ENCODE measurements around the gene THSD7B.
"Not testable (repeated sequence)": the region's sequence is repeated elsewhere in the genome, so short reads cannot be mapped to it uniquely, and the experiment has no call there.

THSD7B gene

DNA sequence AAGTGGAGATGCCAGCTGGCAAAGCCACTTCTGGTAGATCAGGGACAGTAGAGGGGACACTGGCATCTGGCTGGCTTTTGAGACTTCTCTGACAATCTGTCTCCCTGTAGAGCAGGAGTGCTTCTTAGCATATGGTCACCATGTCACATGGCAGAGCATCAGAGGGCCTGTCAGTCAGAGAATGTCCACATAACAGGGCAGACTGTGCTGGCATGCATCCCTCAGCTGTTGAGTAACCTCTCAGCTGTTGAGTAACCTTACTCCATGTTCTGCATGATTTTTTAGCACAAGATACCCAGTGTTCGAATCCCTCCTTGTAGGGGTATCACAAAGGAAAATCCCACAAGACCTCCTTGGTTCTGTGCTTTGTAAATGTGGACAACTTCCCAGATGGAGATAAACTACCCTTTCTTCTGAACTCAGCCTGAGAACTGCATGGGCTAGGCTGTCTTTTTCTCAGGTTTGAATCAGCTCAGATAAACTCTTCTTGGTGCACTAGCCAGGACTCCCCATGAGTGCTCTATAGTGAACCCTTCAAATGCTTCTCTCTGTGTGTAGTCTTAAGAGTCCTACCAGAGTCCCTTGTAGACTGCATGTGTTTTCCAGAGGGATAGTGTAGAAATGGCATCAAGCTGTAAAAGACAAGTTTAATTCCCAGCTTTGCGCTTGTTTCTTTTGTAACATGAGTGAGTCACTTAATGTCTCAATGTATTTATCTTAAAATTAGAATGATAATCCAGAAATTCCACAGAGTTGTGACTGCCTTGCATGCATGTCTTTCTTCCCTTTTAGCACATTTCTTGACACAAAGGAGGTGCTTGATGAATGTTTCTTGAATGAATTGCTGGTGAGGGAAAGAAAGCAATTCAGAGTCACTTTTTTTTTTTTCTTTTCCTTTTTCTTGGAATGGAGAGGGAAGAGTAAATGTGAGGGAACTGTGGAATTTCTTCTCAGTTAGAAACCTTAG is 756.6 kb downstream of the THSD7B start:
- no peak overlapping the region for H3K4me3 ChIP-seq (ENCODE audit: low read depth, low read length)

DNA sequence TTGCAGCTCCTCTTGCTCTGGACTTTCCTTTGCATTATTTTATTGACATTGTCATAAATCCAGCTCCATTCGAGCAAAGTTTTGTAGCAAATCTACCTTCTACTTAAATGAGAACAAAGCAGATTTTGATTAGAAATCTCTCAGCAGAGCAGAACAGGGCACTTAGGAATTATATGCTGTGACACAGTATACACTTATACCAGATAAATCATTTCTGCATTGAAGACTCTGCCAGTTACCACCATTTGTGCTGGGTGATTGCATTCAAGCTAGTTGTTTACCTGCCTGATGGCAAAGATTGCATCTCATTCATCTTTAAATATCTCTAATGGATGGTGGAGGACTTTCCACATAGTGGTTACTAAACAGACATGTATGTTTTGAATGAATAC is 757.3 kb downstream of the THSD7B start:
- no peak overlapping the region for H3K4me3 ChIP-seq (ENCODE audit: low read depth, low read length)

DNA sequence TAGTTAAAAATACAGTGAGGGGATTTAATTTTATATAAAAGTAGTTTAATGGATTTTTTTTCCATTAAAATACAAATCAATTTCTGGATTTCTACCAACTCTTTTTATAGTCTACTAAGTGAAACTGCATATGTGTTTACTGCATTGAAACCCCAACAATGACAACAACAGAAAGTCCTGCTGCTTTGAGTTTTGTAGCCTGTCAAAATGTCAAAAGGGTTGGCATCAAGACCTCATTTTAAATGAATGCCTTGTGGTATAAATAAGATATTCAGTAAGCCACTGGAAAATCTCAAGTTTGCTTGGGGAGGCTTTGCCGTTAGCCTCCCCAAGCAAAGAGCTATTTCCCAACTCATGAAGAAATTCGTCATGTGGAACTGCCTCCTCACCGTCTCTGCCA is 758.6 kb downstream of the THSD7B start:
- H3K4me3 ChIP-seq (ENCODE audit: low read depth, low read length): no peak overlapping the region

DNA sequence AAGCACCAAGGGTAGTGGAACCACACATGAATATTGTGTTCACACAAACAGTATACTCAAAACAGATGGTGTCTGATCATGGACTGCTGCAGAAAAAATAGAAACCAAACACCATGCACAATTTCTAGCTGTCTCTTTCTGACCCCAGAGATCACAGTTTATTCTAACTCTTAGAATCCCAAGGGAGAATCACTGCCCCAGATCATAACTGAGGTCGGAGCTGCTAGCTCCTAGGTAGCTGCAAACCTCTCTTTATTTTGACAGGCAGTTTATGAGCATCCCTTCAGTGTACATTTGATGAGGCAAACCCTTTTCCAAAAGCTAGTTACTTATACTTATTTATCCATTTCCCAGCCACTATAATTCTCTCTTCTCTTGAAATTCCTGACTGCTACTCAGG is 759.8 kb downstream of the THSD7B start:
- H3K4me3 ChIP-seq (ENCODE audit: low read depth, low read length): no peak overlapping the region

DNA sequence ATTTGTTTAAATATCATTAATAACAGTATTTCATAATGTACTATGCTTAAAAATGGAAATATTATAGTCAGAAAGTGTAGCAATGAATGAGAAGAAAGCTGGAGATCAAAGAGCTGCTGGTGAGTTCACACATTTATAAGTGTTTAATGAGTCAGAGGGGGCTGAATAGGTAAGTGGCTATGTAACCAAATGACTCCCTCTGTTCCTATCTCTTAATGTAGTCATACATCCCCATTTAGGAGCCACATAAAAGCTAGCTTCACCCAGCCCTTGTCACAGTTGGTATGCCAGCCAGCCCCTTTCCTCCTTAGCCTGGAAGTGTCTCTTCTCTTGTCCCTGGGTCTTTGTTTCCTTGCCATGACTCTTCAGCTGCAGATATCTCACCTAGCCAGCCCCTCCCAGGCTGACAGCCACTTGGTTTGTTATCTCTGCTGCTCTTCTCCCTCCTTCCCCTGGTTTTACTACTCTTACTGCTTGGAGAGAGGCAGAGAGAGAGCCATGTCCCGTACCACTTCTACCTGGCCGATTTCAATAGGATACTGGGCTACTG is 760.4 kb downstream of the THSD7B start:
- no peak overlapping the region for H3K4me3 ChIP-seq (ENCODE audit: low read depth, low read length)

DNA sequence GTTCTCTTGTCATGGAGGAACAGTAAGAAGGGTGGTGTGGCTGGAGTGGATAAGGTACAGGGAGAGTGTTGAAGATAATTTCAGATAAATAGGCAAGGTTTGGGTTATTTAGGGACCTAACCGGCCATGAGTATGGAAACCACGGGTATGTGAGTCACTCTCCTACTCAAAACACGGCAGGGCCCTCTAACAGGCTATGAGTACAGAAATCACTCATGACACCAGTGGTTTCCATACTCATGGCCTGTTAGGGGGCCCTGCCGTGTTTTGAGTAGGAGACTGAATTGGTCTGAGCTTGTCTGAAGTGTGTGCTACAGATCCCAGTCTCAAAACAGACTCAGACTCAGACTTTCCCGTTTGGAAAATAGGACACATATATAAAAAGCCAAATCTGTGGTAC is 770.6 kb downstream of the THSD7B start:
- no peak overlapping the region for H3K4me3 ChIP-seq (ENCODE audit: low read depth, low read length)

DNA sequence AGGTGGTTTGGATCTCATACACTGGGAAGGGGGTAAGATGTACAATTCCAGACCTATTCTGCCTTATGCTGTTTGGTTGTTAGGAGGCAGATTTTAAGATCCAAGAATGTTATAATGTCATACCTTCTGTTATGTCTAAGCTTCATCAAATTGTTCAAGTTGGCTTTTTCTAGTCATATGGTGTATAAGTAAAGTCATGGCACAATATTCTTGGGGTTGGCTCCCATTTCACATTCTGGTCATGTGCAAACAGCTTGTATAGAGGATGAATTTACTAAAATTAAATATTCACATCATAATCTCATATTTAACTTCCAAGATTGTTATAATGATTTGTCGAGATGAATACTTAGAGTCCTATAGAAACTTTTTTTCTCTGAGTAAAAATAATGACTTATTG is 774.0 kb downstream of the THSD7B start:
- no peak overlapping the region for H3K4me3 ChIP-seq (ENCODE audit: low read depth, low read length)

DNA sequence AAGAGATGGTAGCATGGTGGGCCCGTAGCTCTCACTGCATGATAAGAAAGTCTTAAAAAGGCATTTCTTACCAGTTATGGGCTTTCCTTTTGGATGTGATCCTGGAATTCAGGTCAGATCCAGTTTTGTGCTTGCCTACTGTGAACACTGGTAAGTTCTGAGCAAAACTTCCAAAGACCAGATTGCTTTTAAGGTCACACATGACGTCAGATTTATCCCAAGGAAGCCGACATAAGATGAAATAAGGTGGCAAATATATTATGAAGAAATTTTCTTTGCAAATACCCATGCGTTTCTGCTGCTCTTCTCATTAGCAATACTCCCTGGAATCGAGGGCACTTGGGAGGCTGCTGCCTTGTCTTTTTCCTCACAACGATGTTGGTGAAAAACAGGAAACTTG is 782.5 kb downstream of the THSD7B start:
- H3K4me3 ChIP-seq (ENCODE audit: low read depth, low read length): no peak overlapping the region

DNA sequence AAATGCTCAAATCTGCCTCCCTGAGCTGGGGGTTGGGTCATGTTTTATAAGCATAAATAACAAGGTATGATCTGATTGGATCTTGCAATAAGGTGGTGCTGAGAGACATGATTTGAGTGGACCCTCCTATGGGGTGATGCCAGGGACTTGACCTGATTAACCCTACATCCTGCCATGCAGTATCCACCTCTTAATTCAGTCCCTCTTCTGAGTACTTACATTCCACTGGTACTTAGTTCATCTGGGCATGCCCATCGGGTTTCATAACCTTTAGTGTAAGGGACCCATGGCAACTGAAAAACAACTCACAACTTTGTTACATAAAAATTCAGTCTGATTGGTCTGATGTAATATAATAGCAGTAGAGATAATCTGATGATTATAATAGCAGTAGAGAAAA is 801.0 kb downstream of the THSD7B start:
- no peak overlapping the region for H3K4me3 ChIP-seq (ENCODE audit: low read depth, low read length)

DNA sequence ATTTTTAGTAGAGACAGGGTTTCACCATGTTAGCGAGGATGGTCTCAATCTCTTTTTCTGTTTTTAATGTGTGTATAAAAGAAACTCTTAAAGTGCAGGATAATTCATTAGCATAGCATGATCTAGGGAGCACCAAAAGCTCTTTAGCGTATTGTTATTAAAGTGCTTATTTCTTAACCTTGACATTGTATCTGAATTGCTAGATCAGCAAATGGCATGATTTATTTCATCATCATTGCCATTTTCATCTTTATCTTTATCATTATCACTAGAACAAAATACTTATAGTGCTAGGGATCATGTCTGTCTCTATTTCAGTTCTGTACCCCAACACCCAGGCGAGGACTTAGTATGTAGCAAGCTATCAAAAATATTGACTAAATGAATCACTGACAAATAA is 805.1 kb downstream of the THSD7B start:
- no peak overlapping the region for H3K4me3 ChIP-seq (ENCODE audit: low read depth, low read length)

DNA sequence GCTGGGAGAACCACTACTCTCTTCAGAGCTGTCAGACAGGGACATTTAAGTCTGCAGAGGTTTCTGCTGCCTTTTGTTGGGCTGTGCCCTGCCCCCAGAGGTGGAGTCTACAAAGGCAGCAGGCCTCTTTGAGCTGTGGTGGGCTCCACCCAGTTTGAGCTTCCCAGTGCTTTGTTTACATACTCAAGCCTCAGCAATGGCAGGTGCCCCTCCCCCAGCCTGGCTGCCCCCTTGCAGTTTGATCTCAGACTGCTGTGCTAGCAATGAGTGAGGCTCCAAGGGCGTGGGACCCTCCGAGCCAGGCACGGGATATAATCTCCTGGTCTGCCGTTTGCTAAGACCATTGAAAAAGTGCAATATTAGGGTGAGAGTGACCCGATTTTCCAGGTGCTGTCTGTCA is 822.5 kb downstream of the THSD7B start:
- not testable (repeated sequence) for H3K4me3 ChIP-seq (ENCODE audit: low read depth, low read length)

DNA sequence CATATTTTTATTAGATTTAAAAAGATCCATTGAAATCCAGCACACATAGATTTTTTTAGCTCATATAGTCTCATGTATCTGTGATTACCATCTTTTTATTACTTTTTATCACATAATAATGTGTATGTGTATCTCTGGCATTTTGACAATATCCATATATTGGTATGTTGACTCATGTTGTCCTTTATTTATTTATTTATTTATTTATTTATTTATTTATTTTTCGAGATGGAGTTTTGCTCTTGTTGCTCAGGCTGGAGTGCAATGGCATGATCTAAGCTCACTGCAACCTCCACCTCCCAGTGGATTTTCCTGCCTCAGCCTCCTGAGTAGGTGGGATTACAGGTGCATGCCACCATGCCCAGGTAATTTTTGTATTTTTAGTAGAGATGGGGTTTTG is 823.2 kb downstream of the THSD7B start:
- not testable (repeated sequence) for H3K4me3 ChIP-seq (ENCODE audit: low read depth, low read length)

DNA sequence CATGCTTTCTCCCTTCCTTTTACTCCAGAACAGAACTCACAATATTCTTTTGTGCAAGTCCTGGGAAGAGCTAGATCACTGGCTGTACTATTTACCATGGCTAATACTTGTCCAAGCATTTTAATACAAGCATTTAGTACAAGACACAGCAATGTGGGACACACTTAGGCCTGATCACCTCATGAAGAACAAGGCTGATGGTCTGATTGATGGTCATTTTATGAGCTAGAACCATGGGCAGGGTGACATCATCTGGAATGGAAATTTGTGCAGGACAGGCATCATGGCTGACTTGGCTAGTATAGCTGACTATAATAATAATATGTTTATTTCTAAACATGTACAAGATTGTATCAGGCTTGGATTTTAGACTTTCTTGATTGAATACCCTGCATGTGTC is 824.8 kb downstream of the THSD7B start:
- H3K4me3 ChIP-seq (ENCODE audit: low read depth, low read length): no peak overlapping the region

DNA sequence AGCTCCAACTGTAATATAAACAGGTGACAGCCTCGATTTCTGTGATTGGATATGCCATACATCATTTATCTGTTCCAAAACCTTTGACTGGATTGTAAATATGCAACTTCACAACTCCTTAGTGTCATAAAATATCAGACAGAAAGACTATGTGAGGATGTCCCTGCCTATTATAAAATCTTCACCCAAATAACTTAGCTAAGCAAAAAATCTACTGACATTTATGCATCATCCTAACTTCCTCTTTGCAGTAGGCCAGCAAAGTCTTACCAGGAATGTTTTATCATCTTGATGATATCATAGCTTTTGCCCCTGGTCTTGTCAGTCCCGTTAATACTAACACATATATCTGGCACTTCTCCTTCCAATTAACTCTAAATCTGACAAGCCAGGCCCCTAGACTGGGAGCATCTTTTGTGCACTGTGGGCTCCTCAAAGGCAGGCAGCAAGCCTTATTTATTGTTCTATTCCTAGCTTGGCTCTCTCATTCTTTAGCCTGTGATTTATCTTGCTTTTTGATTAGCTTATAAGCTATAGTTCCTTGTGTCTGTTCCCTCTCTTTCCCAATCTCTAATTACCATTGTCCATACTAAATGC is 842.5 kb downstream of the THSD7B start:
- no peak overlapping the region for H3K4me3 ChIP-seq (ENCODE audit: low read depth, low read length)

DNA sequence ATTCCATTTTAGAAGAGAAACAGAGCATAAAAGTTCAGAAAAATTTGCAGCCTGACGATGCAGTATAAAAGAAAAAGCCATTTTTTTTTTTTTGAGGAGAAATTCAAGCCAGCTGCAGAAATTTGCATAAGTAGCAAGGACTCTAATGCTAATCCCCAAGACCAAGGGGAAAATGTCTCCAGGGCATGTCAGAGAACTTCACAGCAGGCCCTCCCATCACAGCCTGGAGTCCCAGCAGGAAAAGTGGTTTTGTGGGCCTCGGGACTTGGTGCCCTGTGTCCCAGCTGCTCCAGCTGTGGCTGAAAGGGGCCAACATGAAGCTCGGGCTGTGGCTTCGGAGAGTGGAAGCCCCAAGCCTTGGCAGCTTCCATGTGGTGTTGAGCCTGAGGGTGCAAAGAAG is 873.6 kb downstream of the THSD7B start:
- H3K4me3 ChIP-seq (ENCODE audit: low read depth, low read length): no peak overlapping the region

DNA sequence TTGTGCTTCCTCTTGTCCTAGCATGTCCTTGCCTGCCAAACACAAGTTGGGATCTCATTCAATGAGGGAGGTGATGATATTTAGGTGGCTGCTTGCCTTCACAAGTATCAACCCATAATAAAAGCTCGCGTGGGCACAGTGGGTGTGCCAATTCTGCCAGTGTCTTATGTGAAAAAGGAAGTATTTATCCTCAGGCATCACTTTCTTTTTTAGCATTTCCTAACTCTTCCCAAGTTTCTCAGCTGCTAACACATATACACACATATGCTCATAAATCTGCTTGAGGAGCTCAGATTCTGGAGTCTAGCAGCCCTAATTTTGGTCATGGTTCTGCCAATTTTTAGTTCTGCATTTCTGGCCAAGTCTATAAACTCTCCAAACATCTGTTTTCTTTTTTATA is 879.4 kb downstream of the THSD7B start:
- no peak overlapping the region for H3K4me3 ChIP-seq (ENCODE audit: low read depth, low read length)

DNA sequence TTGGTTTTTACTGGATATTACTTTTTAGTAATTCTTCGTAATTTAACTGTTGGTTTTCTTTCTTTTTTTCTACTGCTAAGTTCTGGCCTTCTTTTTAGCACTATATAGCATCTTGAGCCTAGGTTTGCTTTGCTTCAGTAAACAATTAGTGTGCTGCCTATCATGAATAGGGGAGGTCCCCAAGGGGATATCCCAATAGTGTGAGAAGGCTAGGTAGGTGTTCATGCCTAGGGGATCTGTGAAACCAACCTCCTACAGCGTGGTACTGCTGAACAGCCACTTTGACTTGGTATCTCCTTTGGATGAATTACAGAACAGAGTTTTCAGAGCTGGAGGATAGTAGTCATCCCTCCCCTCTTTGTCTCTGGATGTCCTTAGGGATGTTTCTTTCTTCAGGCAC is 888.7 kb downstream of the THSD7B start:
- no peak overlapping the region for H3K4me3 ChIP-seq (ENCODE audit: low read depth, low read length)

DNA sequence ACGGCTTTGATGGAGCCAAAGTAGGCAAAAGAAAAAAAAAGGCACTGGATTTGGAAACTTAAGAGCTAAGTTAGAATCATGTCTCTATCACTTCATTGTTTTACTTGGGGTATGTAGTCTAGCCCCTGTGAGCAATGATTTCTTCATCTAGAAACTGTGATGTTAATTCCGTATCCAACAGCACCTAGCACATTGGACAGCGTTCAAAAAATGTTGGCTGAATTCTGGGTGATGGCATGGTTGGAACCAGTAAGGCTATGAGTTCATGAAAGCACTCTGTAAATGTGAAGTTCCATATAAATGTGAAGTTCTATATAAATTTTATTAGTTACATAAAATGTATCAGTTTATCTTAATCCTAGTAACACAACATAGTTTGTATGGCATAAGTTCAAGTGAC is 890.5 kb downstream of the THSD7B start:
- H3K4me3 ChIP-seq (ENCODE audit: low read depth, low read length): no peak overlapping the region

DNA sequence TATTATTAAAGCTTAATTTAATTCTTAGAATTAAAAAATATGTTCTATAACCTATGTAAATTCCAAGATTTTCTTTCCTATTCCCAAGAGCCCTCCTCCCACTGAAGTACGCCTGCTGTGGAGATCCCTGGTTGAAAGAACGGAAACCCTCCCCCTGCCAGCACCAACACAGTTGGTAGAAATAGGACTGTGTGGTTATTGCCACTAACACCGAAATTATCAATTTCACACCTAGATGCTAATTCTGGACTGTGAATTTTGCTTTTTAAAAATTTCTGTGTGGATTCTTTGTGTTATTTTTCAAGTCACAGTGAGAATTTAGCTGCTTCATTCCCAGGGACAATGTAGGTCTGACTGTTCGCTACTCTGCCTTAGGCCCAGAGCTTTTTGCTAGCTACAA is 893.1 kb downstream of the THSD7B start:
- no peak overlapping the region for H3K4me3 ChIP-seq (ENCODE audit: low read depth, low read length)

DNA sequence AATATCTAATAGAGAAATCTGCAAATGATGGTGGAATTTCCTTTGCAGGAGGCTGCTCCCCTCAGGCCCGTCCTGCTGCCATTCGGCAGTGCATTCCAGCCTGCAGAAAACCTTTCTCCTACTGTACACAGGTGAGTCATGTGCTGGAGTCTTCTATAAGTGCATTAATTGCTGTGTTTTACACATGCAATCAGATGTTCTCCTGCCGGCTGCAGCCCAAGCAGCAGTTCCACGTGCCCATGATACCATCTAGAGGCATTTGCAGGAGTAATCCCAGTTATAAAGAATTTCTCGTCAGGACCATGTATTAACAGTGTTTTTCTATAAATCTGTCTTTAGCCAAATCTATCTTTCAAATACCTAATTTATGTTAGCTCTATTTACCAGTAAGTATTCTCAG is 894.3 kb downstream of the THSD7B start:
- no peak overlapping the region for H3K4me3 ChIP-seq (ENCODE audit: low read depth, low read length)

DNA sequence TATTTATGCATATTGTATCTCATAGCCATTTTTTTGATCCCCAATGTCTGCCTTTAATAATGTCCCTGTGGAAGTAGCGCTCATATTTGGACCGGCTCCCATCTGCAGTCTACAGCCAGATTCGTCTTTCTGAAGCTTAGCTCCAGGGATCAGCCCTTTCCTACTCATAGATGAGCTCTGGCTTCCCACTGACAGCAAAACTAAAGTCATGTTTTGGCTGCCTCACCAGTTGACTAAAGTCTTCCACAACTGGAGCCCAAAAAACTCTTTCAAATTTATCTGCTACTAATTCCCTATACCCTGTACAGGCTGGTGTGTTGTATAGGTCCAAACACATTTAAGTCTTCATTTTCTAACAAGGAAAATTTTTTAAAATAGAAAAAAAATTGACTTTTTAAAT is 904.8 kb downstream of the THSD7B start:
- no peak overlapping the region for H3K4me3 ChIP-seq (ENCODE audit: low read depth, low read length)

DNA sequence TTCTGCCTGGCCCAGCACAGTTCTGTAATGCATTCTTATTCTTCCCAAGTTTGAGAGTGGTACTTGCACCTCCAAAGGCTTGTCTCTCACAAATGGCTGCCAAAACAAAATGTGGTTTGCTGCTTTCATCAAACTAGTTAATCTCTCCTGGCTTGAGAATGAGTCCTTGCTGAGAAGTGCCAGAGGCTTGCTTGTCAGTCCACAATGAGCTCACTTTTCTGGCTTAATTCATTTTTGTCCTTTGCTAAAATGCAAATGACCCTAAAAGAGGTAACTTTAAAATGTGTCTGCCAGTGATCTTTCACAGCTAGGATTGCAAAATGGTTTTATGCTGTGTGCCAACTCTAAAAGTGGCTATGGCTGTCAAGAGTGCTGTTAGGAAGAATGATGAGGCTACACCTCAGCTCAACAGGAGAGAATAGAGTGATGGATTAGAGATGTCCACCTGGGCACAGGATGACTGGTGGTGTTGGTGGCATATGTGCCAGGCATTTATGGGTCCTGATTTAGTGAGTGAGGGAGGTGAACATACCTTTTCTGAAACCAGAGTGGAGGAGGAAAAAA is 907.7 kb downstream of the THSD7B start:
- no peak overlapping the region for H3K4me3 ChIP-seq (ENCODE audit: low read depth, low read length)
